DMS 273 (cell line): ENCODE data around the gene MAPK8IP1.

ENCODE experiments used
- DNase-seq: peaks from one replicate; lab custom pipeline; 2025; ENCODE audit not compliant: unreplicated experiment; lab: John Stamatoyannopoulos, UW

MAPK8IP1 gene

GRCh38 chr11:45936511-45937054 is 51.1 kb downstream of the MAPK8IP1 start:
- DNase-seq = no peak

GRCh38 chr11:45937916-45938315 is 52.5 kb downstream of the MAPK8IP1 start:
- DNase-seq = no peak

DNA sequence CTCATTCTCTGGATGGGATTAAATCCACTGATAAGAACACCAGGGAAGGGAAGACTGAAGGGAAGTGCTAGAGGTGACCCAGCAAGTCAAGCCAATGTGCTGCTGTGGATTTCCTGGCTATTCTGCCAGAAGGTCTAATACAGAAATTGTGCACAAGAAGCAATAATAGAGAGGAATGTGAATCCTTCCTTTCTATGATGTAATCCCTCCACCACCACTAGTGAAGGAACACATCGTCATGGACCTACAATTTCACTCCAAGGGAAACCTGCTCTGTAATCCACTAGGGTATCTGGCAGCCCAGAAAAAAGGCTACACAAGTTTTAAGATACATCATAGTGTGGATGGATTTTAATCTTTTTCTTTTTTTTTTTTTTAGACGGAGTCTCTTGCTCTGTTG is 54.4 kb downstream of the MAPK8IP1 start:
- DNase-seq = no peak

- DNase-seq = no peak
Observed at GRCh38 chr11:45941285-45941684, 55.8 kb downstream of the MAPK8IP1 start.

DNA sequence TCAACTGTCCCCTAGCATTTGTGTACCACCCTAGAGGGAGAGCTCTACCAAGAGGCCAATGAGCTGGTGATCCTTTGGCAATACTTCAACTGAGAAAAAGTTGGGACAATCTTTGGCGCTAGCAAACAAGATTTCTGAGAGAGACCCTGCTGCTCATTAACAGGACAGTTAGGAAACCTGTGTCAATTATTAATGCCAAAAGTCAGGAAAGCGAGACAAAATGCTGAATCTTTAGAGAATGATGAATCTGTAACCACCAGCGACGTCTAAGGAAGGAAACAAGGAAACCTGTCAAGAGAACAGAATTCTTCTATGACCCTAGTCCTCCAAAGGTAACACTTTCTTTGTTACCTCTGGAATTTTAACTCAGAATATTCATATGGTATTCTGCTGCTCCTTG is 56.9 kb downstream of the MAPK8IP1 start:
- DNase-seq = no peak

- no peak for DNase-seq
Observed at GRCh38 chr11:45945397-45945999, 60.0 kb downstream of the MAPK8IP1 start.

DNA sequence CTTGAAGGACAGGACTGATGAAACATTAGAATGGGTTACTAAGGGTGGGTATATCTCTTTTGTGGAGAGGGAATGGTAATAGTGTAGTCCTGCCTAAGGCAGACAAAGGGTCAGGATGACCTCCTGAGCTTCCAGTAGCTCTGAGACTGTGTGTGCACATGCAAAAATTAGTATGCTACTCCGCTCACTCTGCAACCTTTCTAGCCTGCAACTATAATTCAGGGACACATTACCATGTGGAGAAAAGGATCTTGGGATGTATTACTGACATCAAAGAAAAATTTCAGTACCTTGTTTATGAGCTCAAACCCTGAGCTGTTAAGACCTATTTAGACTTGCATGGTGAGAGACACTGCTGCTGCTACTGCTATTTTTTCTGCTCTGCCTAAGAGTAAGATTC is 62.4 kb downstream of the MAPK8IP1 start:
- no peak for DNase-seq

DNA sequence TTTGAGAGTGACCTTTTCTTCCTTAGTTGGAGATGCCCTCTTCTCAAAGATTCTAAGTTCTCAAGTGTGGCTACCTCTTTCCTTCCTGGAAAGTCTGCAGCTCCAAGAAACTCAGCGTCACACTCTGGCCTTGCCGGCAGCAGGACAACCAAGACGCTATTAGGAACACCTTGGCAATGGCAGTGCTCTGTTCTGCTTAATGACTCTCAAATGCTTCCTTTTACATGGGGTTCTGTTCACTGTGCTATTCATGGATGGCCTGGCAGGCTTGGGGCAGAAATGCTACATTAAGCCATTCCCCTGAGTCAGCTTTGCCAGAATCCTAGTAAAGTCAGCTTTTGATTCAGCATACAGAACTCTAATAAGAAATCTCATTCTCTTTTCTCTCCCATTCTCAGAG is 62.9 kb downstream of the MAPK8IP1 start:
- DNase-seq = no peak

DNA sequence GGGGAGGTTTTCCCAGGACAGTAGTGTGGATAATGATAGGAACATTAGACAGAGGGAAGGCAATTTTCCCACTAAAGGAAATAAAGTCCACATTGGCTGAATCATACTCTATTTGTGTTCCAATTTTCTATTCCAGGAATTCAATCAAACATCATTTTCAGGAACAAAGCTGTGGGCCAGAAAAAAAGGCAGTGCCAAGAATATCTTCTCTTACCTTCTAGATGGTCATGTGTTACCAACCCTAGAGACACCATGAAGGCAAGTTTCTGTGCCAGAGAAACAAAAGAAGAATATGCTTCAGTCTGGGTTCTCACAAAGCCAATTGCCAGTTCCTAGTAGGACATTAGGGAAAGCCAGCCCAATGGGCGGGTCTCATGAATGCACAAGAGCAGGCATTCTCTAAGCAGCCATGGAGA is 64.5 kb downstream of the MAPK8IP1 start:
- DNase-seq = no peak
